Fibroblast of peridontal ligament (primary cell): ENCODE results near the gene PLPP3.

Experiments used
- DNase-seq: peaks from one replicate; pipeline ENCODE4 v3.0.0-alpha.2; 2010; ENCODE audit errors: extremely low read depth

PLPP3 gene

DNA sequence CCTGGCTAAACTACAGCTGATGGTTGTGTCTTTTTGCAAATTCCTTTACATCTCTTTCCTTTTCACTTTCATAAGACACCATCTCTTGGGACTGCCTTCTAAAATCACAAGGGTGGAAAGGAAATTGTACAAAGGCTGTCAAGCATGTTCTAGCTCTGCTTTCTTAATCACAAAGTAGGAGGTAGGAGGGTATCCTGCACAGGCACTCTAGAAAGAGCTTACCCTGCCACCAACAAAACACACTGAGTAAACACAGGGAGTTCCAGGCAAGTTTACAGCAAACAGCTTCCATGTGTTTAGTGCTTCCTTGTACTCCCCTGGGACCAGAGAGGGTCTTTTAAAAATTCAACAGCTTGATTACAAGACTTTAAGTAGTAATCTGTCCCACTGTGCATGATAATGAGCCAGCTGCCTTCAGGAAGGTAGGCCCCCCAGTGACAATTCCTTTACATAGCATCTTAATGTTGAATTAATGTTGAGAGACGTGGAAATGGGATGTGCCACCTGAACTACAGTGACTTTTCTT lies 2.4 kb downstream of the PLPP3 start:
- DNase-seq = peak; percentile 67

DNA sequence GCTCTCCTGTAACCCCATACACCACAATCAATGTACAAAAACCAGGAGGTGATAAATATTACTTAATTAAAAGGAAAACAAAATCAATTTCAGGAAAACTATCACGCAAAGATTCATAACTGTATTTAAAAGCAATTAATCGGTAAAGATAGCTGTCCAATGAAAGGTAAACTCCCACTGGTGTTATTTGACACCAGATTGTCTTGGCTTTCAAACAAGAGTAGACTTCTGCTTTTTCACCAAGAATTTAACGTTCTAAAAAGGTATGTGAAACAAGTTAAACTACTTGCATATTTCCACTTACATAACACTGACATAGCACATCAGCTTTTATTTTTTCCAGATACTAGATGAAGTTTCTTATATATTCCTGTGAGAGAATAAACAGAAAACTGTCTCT lies 3.5 kb downstream of the PLPP3 start:
- peak; percentile 49 for DNase-seq

DNA sequence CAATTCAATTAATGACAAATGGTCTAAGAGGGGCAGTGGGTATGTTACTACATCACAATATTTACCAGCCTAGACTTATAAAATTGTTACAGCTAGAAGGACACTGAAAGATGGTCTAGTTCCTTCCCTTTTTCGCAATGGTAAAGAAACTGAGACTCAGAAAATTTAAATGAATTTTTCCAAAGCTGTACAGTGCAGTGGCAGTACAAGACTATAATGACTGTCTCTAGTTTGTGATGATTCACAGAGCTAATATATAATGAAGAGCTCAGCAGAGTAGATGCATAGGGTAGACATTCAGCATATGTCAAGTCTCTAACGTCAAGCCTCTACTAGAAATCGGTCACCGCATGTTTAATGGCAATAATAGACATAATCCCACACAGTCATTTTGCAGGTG lies 4.6 kb downstream of the PLPP3 start:
- DNase-seq = no peak

DNA sequence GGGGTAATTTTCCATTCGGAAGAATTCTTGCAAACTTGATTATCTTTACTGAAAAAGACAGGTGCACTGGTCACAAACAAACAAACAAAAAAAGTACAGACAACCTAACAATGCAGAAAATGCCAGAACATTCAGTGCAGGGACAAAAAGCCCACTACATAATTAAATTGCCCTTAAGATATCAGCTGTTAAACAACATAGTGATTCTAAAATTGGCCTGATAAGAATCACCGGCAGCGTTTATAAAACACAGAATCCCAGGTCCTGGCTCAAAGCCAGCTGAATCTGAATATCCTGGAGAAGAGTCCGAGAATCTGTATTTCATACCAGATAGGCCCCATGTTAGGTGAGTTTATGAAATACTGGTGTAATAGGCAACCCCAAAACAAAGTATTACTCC lies 6.1 kb downstream of the PLPP3 start:
- peak; percentile 37 for DNase-seq

DNA sequence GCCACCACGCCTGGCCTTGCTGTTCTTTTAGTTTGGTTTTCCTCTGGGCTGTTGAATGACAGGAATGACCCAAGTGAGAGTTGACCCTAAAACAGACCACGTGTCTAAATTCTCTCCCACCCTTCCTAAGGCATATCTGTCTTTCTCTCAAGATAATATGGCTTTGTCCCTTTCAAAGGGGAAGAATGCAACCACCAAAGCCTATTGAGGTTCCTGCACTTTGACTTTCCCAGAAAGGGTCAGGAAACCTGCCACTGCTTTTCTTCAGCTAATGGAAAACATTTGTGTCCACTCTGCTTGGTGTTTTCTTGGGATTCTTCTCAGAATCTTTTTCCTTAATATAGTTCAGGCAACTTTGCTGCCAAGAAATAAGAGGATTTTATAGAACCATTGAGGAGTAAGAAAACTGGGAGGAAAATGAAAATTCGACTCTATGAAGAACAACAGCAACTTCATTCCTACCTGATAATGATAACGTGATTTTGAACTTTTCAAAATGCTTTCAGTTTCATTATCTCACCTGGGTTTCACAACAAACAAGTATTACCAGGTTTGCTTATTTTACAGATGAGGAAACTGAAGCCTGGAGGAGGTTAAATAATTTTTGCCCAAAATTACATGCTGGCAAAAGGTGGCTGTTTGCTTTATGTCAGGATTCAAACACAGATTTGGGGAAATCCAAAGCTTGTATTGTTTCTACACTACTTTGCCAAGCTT lies 6.9 kb downstream of the PLPP3 start:
- peak; percentile 25 for DNase-seq

DNA sequence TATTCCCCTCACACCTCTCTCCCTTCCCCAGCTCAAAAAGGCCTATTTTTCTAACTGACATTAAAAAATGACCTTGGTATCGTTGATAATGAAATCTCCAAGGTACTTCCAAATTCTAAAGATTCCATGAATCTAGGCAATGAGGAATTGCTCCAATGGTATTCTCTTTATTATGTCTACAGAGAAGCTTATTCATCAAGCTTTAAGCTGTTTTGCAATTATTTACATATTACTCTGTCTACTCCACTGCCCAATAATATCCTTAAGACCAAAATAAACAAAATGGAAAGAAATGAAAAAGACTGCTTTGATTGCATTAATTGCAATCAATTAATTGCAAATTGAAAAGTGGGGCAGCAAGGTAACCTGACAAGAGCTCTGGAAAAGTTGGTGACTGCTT lies 7.9 kb downstream of the PLPP3 start:
- peak; percentile 17 for DNase-seq

DNA sequence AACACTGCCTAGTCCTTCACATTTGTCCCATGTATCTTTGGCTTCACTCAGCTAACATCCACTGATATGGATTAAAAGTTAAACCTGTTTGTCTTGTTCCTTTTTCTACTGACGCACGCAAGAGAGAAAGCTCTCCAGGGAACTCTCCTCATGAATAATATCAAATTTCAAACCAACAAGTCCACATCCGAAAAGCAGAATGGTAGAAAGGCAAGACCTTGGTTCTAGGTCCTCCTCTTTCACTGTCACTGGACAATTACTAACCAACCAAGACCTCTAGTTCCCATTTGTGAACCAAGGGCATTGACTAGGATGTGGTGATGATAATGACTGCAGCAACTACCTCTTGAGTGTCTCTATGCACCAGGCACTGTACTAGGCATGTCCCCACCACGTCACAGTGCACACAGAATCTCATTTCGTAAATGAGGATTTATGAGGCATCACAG lies 8.4 kb downstream of the PLPP3 start:
- peak; percentile 28 for DNase-seq

DNA sequence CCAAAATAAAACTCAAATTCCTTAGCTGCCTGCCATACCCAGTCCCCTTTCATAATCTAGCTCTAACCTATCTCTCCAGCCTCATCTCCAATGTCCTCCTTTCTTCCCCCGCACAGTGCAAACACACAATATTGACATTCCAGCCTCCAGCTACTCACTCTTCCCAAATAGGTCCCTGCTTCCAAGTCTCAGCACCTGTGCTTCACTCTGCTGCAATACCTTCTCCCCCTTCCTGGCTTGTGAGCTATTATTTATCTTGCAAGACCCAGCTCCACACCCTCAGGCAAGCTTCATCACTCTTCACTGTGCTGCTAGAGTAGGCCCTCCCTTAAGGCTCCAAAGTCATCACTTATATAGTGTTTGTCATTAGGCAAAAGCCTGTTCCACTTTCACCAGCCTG lies 9.7 kb downstream of the PLPP3 start:
- DNase-seq = no peak

DNA sequence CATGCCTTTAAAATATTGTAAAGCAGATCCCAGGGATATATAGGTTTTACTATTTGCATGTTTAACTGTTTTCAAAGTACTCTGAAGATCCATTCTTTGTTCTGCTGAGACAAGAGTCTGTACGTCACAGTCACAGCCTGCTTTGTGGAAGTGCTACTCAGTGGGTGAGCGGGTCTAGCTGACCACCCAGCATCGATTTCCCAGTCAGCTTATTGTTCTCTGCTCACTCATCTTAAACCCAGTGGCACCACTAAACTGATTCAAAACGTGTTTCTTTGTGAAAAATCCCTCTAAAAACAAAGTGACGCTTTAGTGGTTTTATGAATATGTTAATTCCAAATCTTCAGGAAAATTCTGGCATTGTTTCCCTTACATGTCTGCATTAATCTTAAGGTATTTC lies 12.4 kb downstream of the PLPP3 start:
- DNase-seq = no peak

DNA sequence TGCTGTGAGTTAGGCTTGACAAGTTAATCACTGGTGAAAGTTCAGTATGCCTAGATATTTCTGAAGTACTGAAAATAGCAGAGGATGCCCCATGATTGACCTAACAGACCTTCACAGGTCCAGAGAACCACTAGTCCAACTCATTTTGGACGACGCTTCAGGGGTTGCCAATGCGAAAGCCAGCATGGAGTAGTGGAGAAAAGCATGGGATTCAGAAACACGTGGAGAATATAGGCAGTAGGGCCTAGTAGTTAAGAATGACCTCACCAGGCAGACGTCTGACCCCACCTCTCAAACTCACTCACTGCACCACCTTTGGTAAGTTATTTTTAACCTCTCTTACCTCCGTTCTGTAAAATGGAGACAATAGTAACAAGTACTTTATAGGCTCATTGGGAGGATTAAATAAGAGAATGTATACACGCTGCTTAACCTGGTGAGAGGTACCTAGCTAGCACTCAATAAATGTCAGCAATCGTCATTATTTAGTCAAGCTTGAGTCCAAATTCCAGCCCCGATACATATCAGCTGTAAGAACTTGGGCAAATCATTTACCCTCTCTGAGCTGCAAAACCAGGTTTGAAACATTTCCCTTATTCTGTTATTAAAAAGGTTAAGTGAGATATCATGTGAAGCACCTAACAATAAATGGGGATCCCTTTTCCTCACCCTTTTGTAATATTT lies 13.2 kb downstream of the PLPP3 start:
- no peak for DNase-seq

DNA sequence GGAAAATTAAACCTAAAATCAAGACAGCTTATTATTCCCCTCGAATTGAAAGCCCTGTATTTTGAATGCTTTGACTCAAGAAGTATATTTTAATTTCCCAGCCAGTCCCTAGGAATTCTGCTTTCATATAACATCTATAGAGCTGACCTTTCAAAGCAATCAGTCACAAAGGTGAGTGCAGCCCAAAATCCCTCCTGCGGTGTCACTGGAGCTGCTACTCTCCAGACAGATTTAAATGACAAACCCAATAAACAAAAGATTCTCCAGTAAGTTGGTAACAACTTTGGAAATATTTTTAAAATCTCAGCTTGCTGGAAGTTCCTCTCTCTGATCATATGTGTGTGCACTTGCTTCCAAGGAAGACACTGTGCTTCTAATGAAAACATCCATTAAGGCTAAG lies 14.7 kb downstream of the PLPP3 start:
- no peak for DNase-seq

DNA sequence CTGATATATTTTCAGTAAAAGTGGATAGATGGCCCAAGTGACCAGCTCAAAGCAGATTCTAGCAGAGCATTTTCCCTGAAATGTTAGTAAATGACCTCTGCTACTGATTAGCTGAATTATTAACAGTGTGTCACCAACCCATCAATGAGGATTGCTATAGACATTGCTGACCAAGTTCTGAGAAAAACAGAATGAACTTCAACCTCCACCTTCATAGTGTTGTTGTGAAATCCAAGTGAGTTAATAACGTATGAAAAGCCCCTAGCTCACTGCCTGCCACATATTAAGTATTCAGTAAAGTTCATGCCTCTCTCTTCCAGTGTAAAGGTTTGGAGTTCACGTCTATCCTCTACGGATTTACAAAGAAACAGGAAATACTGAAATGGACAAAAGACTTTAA lies 15.8 kb downstream of the PLPP3 start:
- no peak for DNase-seq

DNA sequence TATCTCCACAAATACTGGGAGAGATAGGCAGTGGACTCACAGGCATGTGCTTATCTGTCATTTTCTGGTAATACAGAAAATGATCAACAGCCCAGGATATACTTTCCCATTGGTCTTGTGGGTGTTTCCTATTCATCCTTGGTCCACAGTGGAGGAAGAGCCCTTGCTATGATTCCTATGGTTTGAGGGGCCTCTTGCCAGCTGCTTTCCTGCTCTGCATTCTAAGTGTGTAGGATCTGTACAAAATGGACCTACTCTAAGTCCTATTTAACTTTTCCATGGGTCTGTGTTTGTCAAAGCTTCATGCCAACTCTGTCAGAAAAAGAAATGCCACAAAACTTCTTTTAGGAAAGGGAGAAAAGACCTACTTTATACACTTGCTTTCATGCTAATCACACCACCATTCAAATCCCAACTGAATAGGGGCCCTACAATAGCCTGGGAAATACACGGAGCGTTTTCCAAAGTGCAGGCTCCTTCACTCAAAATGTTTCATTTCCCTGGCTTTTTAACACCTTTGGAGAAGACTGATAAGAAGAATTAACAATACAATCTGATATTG lies 16.4 kb downstream of the PLPP3 start:
- no peak for DNase-seq

DNA sequence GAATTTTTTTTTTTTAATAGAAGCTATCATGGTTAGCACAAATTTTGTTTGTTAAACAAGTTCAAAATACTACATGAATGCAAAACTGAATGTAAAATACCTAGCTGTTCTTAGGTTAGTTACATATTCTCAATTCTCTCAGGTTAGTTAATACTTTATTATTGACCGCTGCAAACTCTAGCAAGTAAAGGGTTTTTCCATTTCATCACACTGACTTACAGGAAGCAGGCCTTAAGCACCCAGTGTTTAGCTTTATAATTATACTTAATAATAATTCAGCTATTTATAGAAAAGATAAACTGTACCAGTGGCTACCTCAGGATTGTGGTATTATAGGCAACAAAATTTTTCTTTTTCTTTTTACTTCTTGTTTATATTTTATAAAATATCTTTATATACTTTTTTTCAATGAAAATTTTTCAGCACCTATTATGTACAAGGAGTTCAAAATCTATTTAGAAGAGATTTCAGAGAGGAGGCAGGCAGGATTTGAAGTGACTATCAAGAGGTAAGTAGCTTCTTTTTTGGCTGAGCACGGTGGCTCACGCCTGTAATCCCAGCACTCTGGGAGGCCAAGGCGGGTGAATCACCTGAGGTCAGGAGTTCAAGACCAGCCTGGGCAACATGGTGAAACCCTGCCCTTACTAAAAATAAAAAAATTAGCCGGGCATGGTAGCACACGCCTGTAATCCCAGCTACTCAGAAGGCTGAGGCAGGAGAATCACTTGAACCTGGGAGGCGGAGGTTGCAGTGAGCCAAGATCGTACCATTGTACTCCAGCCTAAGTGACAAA lies 17.9 kb downstream of the PLPP3 start:
- DNase-seq = no peak

DNA sequence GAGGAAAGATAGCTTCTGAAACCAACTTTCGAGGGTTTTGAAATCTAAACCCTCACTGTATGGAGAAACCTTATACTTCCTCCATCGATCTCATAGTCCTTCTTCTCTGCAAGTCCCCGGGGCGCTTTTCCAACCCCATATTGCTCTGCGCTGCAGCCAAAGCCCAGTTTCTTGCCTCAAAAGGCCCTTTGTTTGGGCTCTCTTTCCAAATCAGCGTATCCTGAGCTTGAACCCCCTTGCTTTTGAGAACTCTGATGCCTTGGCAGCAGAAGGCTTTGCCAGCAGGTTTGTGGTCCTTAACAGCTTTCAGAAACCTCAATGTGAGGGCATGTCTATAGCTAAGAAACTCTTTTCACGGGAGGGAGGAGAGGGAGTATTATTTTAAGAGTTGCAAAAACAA lies 21.6 kb downstream of the PLPP3 start:
- no peak for DNase-seq

DNA sequence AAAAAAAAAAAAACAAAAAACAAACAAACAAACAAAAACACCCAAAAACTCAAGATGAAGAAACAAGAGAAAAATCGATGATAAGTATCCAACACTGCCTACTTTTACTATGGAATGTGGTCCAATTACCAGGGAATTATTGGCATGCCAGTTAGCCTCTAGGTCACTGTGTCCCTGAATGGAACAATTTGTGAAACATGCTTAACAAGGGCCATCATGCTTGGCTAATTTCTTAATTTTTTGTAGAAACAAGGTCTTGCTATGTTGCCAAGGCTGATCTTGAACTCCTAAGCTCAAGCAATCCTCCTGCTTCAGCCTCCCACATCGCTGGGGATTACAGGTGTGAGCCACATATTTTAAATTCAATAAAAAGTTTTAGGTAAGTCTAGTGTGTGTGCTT lies 23.9 kb downstream of the PLPP3 start:
- no peak for DNase-seq

DNA sequence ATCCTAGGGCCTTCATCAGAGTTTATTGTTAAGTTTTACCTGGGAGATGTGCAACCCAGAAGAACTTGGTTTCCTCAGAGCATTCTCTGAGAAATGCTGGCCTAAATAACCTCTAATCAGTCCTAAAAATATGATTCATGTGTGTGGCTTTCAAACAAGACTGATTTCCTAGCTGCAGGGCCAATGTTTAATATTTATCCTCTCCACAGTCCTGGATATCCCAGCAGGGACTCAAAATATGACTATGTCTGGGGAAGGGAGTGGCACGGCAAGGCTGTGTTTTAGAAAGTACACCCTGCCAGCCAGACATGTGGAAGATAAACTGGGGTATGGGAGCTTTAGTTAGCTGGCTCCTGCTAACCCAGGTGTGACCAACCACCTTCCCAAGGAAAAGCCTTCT lies 26.3 kb downstream of the PLPP3 start:
- DNase-seq = no peak

DNA sequence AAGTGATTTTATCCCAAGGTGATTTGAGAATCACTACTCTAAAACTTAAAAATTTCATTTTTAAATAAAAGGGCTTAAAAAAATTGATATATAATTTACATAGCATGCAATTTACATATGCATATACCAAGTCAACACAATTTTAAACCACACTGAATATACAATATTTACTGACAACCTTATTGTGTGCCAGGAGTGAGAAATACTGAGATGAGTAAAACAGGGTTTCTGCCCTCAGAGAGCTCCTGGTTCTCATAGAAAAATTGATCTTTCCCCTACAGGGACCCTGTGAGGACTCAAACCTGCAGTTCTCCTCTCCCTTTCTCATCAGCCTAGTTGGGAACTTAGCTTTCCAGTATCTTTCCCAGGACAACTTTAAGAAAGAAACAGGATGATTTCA lies 27.0 kb downstream of the PLPP3 start:
- DNase-seq = no peak

DNA sequence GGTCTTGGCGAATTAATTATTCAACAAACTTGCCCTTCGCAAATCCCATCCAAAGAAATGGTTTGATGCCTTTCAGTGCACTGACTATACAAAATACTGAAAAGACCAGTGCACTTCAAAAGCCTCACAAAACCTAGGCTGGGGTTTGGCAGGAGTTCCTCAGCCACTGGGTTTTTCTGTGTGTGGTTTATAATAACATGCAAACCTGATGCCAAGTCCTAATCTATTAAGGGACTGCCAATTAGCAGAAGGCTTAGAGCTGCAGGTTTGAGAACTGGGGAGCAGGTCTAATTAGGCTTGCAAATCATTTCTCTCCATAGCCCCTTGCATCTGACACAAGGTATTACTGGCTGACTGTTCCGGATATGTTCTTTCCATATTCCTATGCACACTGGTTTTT lies 27.7 kb downstream of the PLPP3 start:
- DNase-seq = no peak

DNA sequence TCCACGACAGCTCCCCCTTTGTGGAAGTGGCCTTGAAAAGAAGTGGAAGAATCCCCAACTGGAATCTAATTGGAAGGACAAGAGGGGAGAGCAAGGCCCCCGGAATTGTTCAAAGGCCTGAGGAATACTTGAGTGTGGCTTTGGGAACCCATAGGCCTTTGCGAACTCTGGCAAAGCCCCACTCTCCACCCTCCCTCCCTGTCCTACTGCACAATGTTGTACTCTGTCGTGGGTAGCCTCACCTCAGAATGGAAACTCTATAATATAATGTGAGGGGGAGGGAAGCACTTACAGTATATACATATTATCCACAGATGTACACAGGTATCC lies 28.5 kb downstream of the PLPP3 start:
- DNase-seq = no peak

DNA sequence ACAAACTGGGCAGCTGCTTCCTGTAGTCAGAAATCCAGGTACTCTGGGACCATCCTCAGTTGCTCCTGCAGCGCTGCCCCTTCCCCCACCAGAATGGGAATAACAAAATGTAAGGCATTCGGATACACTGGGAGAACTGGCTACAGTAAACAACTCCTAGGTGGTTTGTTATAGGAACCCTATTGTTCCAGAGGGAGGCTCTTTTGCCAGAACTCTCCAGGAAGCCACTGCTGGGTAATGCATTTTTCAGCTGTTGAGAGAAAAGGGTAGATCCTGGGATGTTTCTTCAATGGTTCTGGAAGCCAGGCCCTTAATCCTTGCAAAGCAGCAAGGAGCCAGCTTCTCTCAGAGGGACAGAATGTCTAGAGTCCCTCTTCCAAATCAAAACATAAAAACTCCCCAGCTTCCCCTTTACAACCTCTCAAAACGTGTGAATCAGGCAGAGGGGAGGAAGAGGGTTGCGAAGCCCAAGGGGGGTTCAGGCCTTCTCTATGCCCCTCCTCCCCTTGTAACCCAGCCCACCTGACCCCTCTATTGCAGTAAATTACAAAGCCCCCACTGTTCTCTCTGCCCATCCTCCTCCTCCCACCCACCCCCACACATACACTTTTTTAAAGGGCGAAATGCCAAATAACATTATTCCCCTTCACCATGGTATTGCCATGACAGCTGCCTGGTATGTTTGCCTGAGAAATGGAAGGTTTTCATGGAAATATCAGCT lies 29.1 kb downstream of the PLPP3 start:
- DNase-seq = no peak

DNA sequence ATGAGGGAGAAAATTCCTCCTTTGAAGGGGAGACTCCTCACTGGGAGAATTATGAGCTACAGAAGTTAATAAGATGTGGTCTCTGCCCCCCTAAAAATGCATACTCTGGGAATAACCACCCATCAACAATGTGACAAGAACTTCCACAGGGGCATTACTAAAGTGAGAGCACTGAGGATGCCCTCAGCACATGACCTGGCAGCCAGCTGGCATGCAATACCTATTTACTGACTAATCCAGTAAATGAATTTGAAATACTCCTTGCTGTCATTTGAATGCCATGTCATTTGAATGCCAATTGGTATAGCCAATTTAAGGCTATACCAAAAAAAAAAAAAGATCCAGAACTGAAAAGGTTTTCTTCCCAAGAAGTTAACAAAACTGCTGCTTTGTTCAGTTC lies 30.8 kb downstream of the PLPP3 start:
- no peak for DNase-seq
